Measurements from ENCODE around the gene EHBP1L1. TPM values are rescaled to one million over a fixed set of nuclear protein-coding genes. Genes with fewer than 3 reads are reported as not detected.
A peak's percentile ranks its signal among the peaks of the same experiment; 100 is the strongest.
"Not testable (repeated sequence)": the region's sequence is repeated elsewhere in the genome, so short reads cannot be mapped to it uniquely, and the experiment has no call there.

EHBP1L1 gene
- total RNA-seq, 1 donor from 2014 or later = 128 TPM

DNA sequence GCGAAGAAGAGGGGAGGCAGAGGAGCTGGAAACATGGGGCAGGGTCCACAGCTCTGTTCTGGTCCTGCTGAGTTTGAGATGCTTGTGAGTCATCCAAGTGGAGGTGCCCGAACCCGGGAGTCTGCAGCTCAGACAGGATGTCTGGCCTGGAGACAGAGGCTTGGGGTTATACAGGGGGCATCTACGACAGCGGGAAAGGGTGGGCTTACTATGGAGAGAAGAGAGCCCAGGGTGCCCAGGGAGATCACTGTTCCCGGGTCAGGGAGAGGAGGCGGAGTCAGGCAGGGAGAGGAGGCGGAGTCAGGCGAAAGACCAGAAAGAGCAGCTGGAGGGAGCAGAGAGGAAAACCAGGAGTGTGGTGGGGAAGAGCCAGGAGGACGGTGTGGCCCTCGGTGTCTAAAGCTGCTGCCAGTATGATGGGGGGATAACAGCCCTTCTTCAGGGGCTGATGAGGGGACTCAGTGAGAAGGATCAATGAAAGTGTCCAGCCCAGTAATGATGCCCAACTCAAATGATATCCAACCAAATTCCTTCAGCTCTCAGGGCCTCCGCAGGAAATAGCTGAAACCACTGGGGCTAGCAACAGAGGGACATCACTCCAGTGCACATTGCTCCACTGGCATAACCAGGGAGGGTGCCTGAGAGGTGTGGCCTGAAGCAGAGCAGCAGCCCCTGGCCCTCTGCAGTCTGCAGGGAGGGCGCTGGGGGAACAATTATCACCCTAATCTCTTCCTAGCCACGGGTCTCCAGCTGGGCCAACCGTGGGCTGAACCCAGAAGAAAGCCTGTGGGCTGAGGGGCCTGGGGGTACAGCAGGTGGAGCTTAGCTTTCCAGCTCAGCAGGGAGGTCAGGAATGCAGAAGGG, 15.1 kb upstream of the EHBP1L1 start:
- DNase-seq (ENCODE audit: low spot score) = no peak

DNA sequence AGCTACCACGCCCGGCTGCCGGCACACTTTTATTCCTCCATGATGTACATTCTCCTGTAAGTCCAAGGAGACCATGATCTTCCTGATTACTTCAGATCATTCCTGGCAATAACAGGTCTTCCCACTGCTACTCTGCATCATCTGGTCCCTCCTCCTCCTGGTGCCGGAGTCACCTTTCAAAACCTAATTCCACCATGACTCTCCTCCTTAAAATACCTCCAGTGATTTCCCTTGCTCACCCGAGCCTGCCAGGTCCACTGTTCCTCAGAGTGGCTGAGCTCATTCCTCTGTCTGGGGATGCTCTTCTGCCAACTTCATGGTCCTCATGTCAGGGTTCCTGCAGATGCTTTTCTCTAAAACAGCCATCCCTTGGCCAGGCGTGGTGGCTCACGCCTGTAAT, 13.8 kb upstream of the EHBP1L1 start:
- DNase-seq (ENCODE audit: low spot score) = no peak

DNA sequence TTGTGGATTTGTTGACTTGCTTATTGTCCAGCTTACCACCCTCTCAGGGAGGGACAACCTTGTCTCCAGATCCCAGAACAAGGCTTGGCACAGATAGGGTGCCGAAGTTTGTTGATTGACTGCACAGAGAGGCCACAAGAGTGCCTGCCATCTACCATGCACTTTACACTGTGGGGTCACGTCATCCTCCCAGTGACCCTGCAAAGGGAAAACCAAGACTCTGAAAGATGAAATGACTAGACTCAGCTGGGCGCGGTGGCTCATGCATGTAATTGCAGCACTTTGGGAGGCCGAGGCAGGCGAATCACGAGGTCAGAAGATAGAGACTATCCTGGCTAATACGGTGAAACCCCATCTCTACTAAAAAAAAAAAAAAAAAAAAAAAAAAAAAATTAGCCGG, 13.1 kb upstream of the EHBP1L1 start:
- DNase-seq (ENCODE audit: low spot score) = no peak

DNA sequence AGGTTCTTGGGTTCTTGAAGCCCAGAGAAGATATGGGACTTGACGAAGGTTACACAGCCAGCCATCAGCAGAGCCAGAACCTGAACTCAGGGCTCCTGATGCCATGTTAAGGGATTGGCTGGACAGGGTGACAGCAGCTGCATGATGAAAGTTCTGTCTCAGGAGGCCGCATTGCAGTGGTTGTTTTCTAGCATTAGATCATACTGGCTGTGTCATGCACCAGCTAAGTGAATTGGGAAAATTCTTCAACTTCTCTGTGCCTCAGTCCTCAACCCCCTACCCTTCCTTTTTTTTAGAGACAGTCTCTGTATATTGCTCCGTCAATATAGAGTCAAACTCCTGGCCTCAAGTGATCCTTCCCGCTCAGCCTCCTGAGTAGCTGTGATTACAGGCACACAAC, 12.3 kb upstream of the EHBP1L1 start:
- no peak for DNase-seq (ENCODE audit: low spot score)

DNA sequence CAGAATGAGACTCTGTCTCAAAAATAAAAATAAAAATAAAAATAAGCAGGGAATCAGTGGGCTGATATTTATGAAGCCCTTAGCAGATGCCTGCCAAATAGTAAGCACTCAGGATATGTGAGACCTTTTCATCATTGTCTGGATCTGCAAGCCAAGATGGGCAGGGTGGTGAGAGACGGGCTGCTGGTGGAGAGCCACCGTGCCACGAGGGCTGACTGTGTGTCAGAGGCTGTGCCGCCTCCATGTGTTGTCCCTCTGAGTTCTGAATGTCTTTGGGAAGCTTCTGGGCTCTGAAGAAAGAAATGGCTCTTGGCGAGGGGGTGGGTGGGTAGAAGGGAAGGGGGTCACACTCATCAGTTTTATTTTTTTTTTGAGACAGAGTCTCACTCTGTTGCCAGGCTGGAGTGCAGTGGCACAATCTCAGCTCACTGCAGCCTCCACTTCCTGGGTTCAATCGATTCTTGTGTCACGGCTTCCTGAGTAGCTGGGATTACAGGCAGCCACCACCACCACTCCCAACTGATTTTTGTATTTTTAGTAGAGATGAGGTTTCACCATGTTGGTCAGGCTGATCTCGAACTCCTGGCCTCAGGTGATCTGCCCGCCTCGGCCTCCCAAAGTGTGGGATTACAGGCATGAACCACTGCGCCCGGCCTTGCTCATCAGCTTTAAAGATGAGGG, 10.8 kb upstream of the EHBP1L1 start:
- not testable (repeated sequence) for DNase-seq (ENCODE audit: low spot score)

DNA sequence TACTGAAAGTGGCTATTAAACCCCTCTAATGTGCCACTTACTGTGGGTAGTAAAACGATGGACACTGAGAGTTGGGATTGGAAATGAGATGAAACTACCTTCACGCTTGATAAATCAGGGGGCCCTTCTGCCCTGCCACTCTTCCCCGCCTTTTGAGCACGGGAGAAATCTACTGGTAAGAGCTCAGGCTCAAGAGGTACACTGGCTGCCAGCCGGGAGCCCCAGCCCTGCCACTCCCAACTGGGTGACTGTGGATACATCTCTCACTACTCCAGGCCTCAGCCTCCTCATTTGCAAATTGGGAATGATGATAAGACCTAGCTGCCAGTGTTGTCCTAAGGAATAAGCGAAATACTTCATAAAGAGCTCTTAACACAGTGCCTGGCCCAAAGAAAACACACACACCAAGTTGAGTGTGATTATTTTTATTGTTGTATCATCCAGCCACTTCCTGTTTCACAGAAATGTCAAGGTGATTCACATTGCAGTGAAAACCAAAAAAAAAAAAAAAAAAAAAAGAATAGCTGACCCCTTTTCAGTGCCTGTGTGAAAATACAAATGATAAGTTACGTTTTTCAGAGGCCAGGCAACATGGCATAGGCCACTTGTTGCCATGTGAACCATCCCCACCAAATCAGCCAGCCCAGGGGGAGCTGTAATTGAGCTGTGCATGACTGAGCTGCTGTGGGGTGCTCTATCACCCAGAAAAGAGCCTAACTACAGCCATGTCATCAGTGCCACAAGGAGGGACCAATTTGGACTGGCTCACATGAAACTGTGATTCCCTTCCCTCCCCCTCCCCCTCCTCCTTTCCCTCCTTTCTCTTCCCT, 10.0 kb upstream of the EHBP1L1 start:
- no peak for DNase-seq (ENCODE audit: low spot score)

DNA sequence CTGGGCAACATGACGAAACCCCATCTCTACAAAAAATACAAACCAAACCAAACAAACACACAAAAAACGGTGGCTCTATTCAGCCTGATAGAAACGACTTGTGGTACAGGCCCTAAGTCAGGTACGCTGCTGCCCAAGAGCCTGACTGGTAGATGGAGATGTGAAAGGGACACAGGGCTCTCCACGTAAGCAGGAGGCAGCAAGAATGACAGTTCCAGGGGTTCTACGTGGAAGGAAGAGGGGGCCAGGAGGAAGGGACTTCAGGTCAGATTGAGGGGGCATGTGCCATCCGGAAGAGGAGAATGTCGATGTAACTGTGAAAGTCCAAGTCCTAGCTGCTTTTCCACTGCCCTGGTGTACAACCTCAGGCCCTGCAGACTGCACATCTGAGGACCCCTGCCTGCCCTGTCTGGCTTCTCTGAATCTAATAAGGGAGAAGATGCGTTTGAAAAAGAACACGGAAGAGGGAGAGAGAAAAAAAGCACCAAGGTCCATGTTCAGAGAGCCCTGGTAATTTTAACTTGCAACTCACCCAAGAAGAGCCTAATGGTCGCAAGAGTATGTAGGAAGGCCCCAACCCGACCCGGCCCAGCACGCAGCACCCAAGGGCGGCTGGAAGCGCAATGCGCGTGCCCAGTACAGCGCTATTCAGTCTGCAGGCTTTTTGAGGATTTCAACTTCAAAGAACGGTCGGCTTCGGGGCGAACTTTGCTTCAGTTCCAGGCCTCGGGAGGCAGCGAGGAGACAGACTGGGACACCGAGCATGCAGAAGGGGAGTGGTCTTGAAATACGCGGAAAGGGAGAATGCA, 6.5 kb upstream of the EHBP1L1 start:
- no peak for DNase-seq (ENCODE audit: low spot score)

DNA sequence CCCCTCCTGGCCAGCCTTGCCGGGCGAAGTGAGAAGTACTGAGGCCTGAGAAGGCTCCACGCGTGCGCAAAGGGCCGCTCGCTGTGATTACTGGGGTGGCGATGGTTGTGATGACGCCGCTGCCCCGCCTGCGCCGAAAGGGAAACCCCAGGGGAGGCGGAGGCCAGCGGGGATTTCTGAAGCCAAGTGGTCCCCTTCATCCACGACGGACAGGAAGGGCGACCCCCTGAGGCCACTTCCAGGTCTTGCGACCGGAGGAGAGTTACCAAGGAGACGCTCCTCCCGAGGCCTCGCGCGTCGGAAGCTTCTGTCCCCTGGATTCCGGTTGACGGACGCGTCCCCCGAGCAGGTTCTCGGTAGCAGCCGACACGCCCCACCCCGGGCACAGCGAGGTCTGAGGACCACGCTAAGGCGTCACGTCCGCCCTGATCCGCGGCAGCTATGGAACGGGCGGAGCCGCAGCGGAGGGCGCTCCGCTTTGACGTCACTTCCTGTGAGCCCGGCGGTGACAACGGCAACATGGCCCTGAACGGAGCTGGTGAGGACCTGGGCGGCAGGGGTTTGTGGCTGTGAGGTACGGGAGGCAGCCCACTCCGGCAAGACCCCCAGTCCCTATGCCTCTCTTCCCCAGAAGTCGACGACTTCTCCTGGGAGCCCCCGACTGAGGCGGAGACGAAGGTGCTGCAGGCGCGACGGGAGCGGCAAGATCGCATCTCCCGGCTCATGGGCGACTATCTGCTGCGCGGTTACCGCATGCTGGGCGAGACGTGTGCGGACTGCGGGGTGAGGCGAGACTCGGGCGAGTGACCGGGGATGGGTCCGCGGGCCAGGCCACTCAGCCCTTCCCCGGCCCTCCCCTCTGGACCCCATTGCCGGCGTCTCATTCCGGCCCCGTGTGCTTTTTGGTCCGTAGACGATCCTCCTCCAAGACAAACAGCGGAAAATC, 5.6 kb upstream of the EHBP1L1 start, which contains the start of gene ZNRD2:
Gene ZNRD2 (plus strand): TSS at position 505 of the 946 bp plus-strand sequence. CDS start 15 bp downstream, at position 520.
- peak; percentile 97 for DNase-seq (ENCODE audit: low spot score)

DNA sequence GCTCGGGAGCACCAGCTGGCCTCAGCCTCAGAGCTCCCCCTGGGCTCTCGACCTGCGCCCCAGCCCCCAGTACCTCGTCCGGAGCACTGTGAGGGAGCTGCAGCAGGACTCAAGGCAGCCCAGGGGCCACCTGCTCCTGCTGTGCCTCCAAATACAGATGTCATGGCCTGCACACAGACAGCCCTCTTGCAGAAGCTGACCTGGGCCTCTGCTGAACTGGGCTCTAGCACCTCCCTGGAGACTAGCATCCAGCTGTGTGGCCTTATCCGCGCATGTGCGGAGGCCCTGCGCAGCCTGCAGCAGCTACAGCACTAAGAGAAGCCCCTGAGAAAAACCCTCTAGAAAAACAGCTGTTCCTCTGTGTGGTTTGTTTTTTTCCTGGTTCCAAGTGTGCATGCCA, 4.4 kb upstream of the EHBP1L1 start:
- no peak for DNase-seq (ENCODE audit: low spot score)

DNA sequence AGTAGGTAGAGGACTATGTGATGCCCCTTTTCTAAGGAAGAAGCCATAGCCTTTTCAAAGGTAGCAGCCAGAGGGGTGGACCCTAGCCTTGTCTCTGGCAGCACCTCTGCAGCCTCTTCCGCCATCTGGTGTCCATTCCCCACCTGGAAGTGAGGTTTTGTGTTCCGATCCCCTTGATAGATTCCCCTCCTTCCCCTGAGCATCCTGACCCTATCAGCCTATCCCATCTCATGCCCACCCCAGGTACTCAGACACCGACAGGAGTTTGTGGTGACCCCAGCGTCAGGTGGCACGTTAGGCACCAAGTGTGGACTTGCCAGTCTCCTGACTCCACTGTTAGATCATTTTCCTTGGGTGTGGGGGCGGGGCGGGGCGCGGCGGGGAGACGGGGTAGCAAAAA, 3.9 kb upstream of the EHBP1L1 start:
- no peak for DNase-seq (ENCODE audit: low spot score)

DNA sequence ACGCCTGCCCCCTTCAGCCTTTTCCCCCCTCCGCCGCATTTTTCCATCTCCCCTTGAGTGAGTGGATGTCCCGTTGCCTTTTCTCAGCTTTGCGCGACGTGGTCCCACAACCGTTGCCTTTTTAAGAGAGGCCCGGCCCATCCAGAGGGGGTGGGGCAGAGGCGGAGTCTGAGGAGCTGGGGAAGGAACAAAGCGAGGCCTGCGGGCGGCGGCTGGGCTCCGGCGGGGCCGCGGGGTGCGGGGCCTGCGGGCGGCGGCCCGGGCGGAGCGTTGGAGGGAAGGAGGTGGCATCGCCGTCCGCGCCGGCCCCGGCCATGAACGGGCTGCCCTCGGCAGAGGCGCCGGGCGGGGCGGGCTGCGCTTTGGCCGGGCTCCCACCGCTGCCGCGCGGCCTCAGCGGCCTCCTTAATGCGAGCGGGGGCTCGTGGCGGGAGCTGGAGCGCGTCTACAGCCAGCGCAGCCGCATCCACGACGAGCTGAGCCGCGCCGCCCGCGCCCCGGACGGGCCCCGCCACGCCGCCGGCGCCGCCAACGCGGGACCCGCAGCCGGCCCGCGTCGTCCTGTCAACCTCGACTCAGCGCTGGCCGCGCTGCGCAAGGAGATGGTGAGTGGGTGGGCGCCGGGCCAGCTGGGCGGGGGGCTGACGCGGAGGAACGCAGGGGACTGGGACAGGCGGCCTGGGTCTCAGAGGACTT, 3.3 kb upstream of the EHBP1L1 start, which contains the start of gene FAM89B:
Gene FAM89B (plus strand): TSS at position 183 of the 696 bp plus-strand sequence. CDS start 132 bp downstream, at position 315.
- peak; percentile 91 for DNase-seq (ENCODE audit: low spot score)

DNA sequence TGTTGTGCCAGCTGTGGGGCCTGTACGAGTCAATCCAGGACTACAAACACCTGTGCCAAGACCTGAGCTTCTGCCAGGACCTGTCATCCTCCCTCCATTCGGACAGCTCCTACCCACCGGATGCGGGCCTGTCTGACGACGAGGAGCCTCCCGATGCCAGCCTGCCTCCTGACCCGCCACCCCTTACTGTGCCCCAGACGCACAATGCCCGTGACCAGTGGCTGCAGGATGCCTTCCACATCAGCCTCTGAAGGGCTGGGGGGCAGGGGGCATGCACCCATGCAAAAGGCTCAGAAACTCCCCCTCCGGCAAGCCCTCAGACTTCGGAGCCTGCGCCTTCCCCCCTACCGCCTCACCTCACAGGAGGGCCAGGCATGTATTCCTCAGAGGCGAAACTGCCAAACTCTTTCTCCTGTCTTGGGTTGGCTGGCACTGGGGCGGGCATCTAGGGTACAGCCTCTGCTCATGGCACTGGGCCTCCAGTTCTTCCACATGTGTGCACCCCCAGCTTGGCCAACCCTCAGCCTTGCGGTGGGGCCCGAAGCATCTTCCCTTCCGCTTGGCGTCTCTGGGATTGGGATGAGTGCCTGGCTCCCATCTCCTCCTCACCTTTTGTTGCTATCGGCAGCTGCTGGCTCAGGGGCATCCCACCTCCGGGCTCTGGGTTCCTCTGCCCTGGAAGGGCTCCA, 2.3 kb upstream of the EHBP1L1 start:
- no peak for DNase-seq (ENCODE audit: low spot score)

DNA sequence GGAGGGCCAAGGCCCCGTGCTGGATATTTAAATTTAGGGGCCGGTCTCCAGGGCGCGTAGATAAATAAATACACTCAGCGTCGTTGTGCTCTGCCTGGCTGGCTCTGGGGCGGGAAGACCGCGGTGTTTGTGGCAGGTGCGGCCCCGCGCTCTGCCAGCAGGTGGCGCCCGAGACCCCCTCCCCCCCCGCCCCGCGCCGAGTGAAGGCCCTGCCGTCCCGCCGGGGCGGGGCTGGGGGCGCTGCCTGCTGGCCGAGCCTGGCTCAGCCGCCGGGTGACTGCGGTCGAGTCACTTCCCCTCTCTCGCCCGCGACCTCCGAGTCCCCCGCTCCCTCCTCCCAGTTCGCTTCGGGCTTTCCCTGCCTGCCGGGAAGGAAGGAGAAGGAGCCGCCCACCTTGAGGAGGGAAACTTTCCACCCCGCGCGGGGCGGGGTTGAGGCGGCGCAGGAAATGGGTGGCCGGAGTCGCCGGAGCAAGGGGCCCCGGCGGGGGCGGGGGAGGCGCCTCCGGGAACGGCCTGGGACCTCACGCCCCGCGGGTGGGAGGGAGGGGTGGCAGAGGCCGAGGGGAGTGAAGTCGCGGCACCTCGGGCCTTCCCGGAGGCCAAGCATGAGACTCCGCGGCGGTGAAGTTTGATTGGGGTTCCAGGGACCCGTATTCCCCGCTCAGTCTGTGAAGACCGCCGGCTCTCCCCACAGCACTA, 1.6 kb upstream of the EHBP1L1 start:
- DNase-seq (ENCODE audit: low spot score) = peak; percentile 87

DNA sequence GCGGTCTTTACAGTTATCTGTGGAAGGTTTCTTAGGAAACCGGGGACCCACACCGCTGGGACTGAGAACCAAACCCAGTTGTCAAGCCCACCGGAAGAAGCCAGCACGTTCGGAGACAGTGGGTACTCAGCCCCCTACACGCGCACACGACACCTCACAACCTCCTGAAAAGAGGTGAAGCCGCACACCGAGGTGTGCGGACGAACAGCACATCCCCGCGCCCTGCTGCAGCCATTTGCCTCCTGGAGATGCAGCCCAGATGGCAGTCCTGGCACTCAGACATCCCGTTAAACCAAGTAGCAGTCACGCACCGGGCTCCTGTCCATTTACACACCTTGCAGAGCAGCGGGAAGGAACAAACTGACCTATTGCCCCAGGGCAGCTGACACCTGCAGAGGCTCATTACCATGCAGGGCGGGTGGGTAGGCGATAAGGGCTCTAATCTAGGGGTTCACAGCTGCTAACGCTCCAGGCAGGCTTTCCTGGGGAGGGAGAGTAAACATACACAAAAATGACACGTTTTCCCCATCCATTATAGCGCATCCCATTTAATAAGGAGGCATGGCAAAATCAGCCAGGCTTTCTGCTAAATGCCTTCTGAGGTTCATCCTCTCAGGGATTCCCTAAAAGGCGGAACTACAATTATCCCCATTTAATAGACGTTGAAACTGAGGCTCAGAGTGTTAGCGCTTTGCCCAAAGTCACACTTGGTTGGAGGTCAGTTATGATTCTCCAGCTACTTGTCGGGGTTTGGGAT, 864 bp upstream of the EHBP1L1 start:
- DNase-seq (ENCODE audit: low spot score) = no peak

DNA sequence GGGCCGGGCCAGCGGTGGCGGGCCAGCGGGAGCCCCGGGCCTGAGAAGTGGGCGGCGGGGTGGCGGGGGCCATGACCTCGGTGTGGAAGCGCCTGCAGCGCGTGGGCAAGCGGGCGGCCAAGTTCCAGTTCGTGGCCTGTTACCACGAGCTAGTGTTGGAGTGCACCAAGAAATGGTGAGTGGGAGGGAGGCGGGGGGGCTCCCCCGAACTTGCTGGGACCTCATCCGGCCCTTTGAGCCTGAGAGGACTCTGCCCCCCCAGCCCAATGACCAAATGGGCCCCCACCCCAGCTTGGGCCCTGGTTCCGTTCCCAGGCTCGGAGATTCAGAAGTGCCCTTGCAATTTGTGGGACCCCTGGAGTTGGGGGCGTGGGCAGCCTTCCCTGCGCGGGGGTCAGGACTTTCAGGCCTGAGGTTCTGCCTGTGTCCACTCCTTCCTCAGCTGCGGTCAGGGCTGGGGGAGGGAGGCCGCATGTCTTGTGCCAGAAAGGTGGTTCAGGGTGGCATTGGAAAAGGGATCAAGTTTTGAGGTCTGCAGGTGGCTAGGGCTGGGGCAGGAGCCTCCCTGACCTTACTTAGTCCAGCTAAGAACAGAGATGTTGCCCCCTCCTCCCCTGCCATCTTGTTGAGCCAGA, 496 bp downstream of the EHBP1L1 start:
- DNase-seq (ENCODE audit: low spot score) = no peak

DNA sequence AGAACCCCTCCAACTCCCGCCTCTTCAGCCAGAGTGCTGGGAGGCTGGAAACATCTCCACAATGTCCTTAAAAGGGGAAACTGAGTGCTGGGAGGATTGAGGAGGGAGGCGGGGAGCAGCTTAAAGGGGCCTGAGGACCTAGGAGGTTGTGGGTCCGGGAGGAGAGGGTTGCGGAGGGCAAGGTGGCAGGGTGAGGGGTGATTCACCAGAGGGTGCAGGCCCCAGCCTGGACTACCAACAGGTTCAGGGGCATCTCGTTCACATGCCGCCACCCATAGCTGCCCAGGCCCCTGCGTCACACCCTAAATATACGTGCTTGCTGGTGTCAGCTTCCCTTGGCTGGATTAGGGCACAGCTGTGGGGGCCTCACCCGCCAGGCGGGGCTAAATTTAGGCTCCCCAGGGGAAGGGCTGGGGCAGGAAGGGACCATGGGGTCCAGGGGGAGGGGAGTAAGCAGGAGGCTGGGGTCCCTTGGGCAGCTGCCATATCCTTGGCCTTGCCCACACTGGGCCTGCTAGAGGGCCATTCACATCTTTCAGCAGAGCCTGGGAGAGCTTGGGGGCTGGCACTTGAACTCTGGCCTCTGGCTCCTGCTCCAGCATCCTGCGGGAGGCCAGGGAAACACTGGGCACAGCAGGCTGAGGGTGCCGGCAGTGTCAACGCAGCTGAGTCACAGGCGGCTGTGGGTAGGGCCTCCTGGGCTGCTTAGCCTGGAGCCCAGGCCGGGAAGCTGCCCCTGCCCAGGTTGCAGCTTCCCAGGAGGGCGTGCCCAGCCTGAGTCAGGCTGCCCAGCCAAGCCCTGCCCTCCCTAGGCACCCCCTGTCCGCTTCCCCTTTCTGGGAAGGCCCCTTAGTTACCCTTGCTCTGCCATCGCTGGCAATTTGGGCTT, 1.3 kb downstream of the EHBP1L1 start:
- DNase-seq (ENCODE audit: low spot score) = peak; percentile 62

All from mucosa of gallbladder (tissue), 1 donor.